GM18909 (cell line): Measurements from ENCODE around the gene FER.
"Not testable (repeated sequence)": the region's sequence is repeated elsewhere in the genome, so short reads cannot be mapped to it uniquely, and the experiment has no call there.

Experiments used
- ATAC-seq: cut with Tn5 transposase; IDR thresholded peaks from one replicate; pipeline ENCODE4 v1.9.1; 2021; ENCODE audit warnings: mild to moderate bottlenecking; ENCODE audit not compliant: unreplicated experiment, poor library complexity

The FER gene

GRCh38 chr5:108942701-108943100 is 195.0 kb downstream of the FER start:
- no peak for ATAC-seq

GRCh38 chr5:108945094-108945493 is 197.4 kb downstream of the FER start:
- no peak for ATAC-seq

- ATAC-seq, result no peak
Observed at GRCh38 chr5:108946008-108946407, 198.3 kb downstream of the FER start.

- ATAC-seq, result no peak
Observed at GRCh38 chr5:108947164-108947563, 199.5 kb downstream of the FER start.

GRCh38 chr5:108950276-108950675 is 202.6 kb downstream of the FER start:
- ATAC-seq, result no peak

- ATAC-seq, result no peak
Observed at GRCh38 chr5:108953940-108954339, 206.2 kb downstream of the FER start.

- ATAC-seq, result no peak
Observed at GRCh38 chr5:108957333-108957732, 209.6 kb downstream of the FER start.

- no peak for ATAC-seq
Observed at GRCh38 chr5:108966910-108967309, 219.2 kb downstream of the FER start.

GRCh38 chr5:108974594-108974993 is 226.9 kb downstream of the FER start:
- no peak for ATAC-seq

GRCh38 chr5:108975697-108976096 is 228.0 kb downstream of the FER start:
- ATAC-seq, result no peak

- ATAC-seq, result no peak
Observed at GRCh38 chr5:108983461-108984092, 235.9 kb downstream of the FER start.

- no peak for ATAC-seq
Observed at GRCh38 chr5:108989761-108990392, 242.2 kb downstream of the FER start.

- not testable (repeated sequence) for ATAC-seq
Observed at GRCh38 chr5:108992396-108993085, 244.8 kb downstream of the FER start.

- ATAC-seq, result not testable (repeated sequence)
Observed at GRCh38 chr5:108993440-108993839, 245.7 kb downstream of the FER start.

GRCh38 chr5:108997720-108998119 is 250.0 kb downstream of the FER start:
- ATAC-seq, result no peak

GRCh38 chr5:108998216-108998615 is 250.5 kb downstream of the FER start:
- ATAC-seq, result no peak

GRCh38 chr5:109003928-109004327 is 256.2 kb downstream of the FER start:
- ATAC-seq, result peak; percentile 68

GRCh38 chr5:109005297-109006009 is 257.8 kb downstream of the FER start:
- ATAC-seq, result no peak

- no peak for ATAC-seq
Observed at GRCh38 chr5:109006129-109006528, 258.4 kb downstream of the FER start.

GRCh38 chr5:109016300-109016699 is 268.6 kb downstream of the FER start:
- ATAC-seq, result peak; percentile 78

- ATAC-seq, result no peak
Observed at GRCh38 chr5:109022056-109022455, 274.4 kb downstream of the FER start.
